Tibial artery (tissue), 4 donors: Measurements from ENCODE around the gene OR2T5.
"Not testable (repeated sequence)": the region's sequence is repeated elsewhere in the genome, so short reads cannot be mapped to it uniquely, and the experiment has no call there.

Experiments
- DNase-seq, 2 donors: peaks; one replicate each; pipeline ENCODE4 v3.0.0-alpha.2; 2019
- H3K27ac ChIP-seq, 2 donors: fragments of 200-600 bp; sonication (generic) in 1 of 2; 1 replicate in 1 of 2; 2 replicates in 1 of 2; pipeline ENCODE4 v1.5.1; 2018 to 2019; ENCODE audit warnings: mild to moderate bottlenecking in 1 of 2
- H3K27me3 ChIP-seq, 2 donors: fragments of 200-600 bp; sonication (generic) in 1 of 2; one replicate each; pipeline versions ENCODE4 v1.5.1 to v1.6.0; 2016 to 2019
- H3K36me3 ChIP-seq, 3 donors: fragments of 200-600 bp; sonication (generic) in 2 of 3; one replicate each; pipeline ENCODE4 v1.5.1; 2016 to 2019; ENCODE audit warnings: mild to moderate bottlenecking in 2 of 3
- H3K4me1 ChIP-seq, 4 donors: fragments of 200-600 bp; sonication (generic) in 2 of 4; 1 replicate in 3 of 4; 2 replicates in 1 of 4; pipeline ENCODE4 v1.5.1; 2016 to 2019
- H3K4me3 ChIP-seq, 2 donors: fragments of 200-600 bp; sonication (generic) in 1 of 2; 1 replicate in 1 of 2; 2 replicates in 1 of 2; pipeline ENCODE4 v1.5.1; 2018 to 2019; ENCODE audit warnings: mild to moderate bottlenecking in 2 of 2
- H3K9me3 ChIP-seq, 3 donors: fragments of 200-600 bp; sonication (generic) in 1 of 3; one replicate each; pipeline ENCODE4 v1.5.1; 2016 to 2019
- CTCF ChIP-seq, 2 experiments: fragments of 200-600 bp in 1 of 2; fragments of 450-650 bp in 1 of 2; IDR thresholded peaks; one replicate each; pipeline ENCODE4 v1.5.1; 2017 to 2019; ENCODE audit warnings: antibody characterized with exemption in 2 of 2, mild to moderate bottlenecking in 1 of 2, moderate library complexity in 1 of 2
- intact Hi-C: fragments of 100-400 bp; cut with DNase I; formaldehyde crosslinking; loops from one replicate; pipeline ENCODE4 v1.15.0; 2023; ENCODE audit warnings: low total_unique reads

The OR2T5 gene

GRCh38 chr1:248521856-248522255, 33.5 kb downstream of the OR2T5 start:
- Histone ChIP-seq H3K4me3 (no peak overlapping the region), H3K27me3 (no peaks in the 10 kb centered on the region), H3K27ac (no peak overlapping the region), H3K36me3 (no peaks in the 10 kb centered on the region), H3K9me3 (peaks cover 0 to 3% (median 0%) of the 10 kb centered on the region in 3 donors), H3K4me1 (no peaks in the 10 kb centered on the region)
- DNase-seq = peak in 1 of 2 donors; percentile 20
- TF ChIP-seq CTCF (IDR thresholded peaks at IDR 0.05) = no peak
- intact Hi-C loops = no loop called here

GRCh38 chr1:248537449-248537848, 49.1 kb downstream of the OR2T5 start:
- H3K27me3 ChIP-seq, H3K4me1 ChIP-seq, H3K27ac ChIP-seq, H3K36me3 ChIP-seq, H3K9me3 ChIP-seq, DNase-seq, intact Hi-C loops, H3K4me3 ChIP-seq: not testable (repeated sequence)
